Kidney (tissue), 14 donors: ENCODE results near the gene CCL5. TPM values are rescaled to one million over a fixed set of nuclear protein-coding genes. Genes with fewer than 3 reads are reported as not detected.

ENCODE experiments used
- DNase-seq, 5 donors: peaks; one replicate each; pipeline ENCODE4 v3.0.0-alpha.2; 2013 to 2020
- FAIRE-seq: peaks from 2 replicates; lab custom pipeline; 2012; peaks lifted over from hg19 to GRCh38; lab: Jason Lieb, UNC
- H3K27ac ChIP-seq, 2 donors: one replicate each; pipeline ENCODE4 v1.7.0; 2013; ENCODE audit warnings: low read depth in 2 of 2, low read length in 2 of 2, inconsistent platforms in 1 of 2
- H3K27me3 ChIP-seq: one replicate; pipeline ENCODE4 v1.7.1; 2013; ENCODE audit warnings: low read length, inconsistent platforms; ENCODE audit not compliant: control insufficient read depth, insufficient read depth
- H3K36me3 ChIP-seq, 3 donors: one replicate each; pipeline versions ENCODE4 v1.7.0 to v1.7.1; 2013; ENCODE audit warnings: low read length in 3 of 3, control low read depth in 1 of 3, inconsistent platforms in 1 of 3; ENCODE audit not compliant: insufficient read depth in 3 of 3, control insufficient read depth in 2 of 3
- H3K4me1 ChIP-seq, 3 donors: one replicate each; pipeline versions ENCODE4 v1.7.0 to v1.7.1; 2013; ENCODE audit warnings: low read length in 3 of 3, inconsistent platforms in 1 of 3, low read depth in 1 of 3; ENCODE audit not compliant: control insufficient read depth in 2 of 3, insufficient read depth in 2 of 3
- H3K4me3 ChIP-seq, 3 donors: one replicate each; pipeline versions ENCODE4 v1.7.0 to v1.8.1; 2013; ENCODE audit warnings: low read length in 3 of 3, control low read depth in 1 of 3, inconsistent platforms in 1 of 3
- H3K9ac ChIP-seq, 3 donors: one replicate each; pipeline versions ENCODE4 v1.7.0 to v1.7.1; 2013; ENCODE audit warnings: low read length in 3 of 3, control low read depth in 1 of 3, inconsistent platforms in 1 of 3
- H3K9me3 ChIP-seq, 3 donors: one replicate each; pipeline versions ENCODE4 v1.7.0 to v1.7.1; 2013; ENCODE audit warnings: low read length in 3 of 3, control low read depth in 1 of 3, inconsistent platforms in 1 of 3; ENCODE audit not compliant: control insufficient read depth in 2 of 3, insufficient read depth in 1 of 3
- intact Hi-C: fragments of 100-400 bp; cut with DNase I; formaldehyde crosslinking; loops from one replicate; pipeline ENCODE4 v1.11.1; 2022
- polyA plus RNA-seq: library from polyadenylated mRNA; stranded (reverse); fragments of 350-450 nt; fragmentation: Illumina TruSeq; extraction: RNeasy Lipid Tissue Mini Kit (QIAGEN cat#74804); gene quantifications from one replicate; pipeline ENCODE4 v1.2.3, GENCODE V29; 2014; ENCODE audit warnings: low read depth, low replicate concordance; ENCODE audit not compliant: insufficient read depth
- total RNA-seq: library from RNA; stranded (reverse); fragmentation: NEBNext Ultra II Directional; extraction: Animal tissue kit (Norgen Biotek cat#: 25700); gene quantifications from one replicate; pipeline ENCODE4 v1.2.1, GENCODE V29; 2021
- TF ChIP-seq, protein P1 (sequence below): IDR thresholded peaks from 3 replicates; pipeline ENCODE4 v1.5.1; 2012; ENCODE audit warnings: mild to moderate bottlenecking, moderate library complexity, borderline replicate concordance; ENCODE audit not compliant: insufficient read depth; ENCODE audit errors: extremely low read depth
- donor health status: control.
- donor health status: control.
- donor health status: control.
- donor health status: control.
- donor health status: control.
- donor health status: DM: yes; HTN: yes; CAD: no.
- donor health status: Normal renal cell carcinoma (clear cell type).

The CCL5 gene
- total and polyA plus RNA-seq, 2 donors from 2014 or later, result 4.2 to 10.3 TPM

DNA sequence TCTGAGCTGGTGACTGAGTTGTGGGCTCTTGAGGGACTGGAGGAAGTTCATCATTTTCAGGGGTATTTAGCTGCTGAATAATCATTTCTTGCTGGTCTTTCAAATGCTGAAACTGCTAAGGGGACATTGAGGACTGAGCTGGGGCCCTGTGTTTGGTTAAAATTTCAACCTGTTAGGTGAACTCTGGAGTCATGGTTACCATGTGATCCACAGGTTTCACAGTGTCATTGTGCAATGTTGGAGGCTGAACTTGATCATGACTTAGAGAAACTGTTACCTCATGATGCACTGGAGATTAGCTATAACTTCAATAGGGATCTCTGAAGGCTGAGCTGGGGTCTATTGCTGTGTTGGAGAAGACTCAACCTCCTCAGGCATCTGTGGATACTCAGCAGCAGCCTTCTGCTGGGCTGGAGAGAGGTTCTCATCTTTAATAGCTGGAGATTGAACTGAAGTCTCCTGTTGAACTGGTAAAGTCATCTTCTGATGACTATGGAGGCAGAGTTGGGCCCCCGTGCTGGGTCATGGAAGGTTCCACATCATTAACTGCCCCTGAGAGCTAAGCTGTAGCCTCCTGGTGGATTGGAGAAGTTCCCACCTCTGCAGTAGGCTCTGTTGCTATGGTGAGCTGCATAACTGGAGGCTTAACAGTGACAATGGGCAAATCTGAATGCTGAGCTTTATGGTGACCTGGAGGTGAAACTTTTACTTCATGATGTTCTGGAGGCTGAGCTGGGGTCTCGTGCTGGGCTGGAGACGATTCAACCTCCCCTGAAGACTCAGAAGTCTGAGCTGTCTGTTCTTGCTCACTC, 35.2 kb upstream of the CCL5 start:
- TF ChIP-seq, protein P1, sequence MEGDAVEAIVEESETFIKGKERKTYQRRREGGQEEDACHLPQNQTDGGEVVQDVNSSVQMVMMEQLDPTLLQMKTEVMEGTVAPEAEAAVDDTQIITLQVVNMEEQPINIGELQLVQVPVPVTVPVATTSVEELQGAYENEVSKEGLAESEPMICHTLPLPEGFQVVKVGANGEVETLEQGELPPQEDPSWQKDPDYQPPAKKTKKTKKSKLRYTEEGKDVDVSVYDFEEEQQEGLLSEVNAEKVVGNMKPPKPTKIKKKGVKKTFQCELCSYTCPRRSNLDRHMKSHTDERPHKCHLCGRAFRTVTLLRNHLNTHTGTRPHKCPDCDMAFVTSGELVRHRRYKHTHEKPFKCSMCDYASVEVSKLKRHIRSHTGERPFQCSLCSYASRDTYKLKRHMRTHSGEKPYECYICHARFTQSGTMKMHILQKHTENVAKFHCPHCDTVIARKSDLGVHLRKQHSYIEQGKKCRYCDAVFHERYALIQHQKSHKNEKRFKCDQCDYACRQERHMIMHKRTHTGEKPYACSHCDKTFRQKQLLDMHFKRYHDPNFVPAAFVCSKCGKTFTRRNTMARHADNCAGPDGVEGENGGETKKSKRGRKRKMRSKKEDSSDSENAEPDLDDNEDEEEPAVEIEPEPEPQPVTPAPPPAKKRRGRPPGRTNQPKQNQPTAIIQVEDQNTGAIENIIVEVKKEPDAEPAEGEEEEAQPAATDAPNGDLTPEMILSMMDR, result no peak
- intact Hi-C loops, result no loop called here

DNA sequence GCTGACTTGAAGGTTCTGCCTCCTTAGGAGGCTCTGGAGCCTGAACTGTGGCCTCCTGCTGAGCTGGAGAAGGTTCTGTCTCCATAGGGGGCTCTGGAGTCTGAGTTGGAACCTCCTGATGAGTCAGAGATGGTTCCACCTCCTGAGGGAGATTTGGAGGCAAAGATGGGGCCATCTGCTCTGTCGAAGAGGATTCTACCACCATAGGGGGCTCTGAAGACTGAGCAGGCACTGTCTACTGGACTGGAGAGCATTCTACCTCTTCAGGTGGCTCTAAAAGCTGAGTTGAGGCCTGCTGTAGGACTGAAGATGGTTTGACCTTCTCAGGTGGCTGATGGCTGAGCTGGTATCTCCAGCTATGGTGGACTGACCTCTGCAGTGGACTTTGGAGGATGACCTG, 34.2 kb upstream of the CCL5 start:
- Histone ChIP-seq H3K4me1 (peaks cover 0 to 2% (median 0%) of the 10 kb centered on the region in 3 donors), H3K36me3 (no peaks in the 10 kb centered on the region), H3K4me3 (no peak overlapping the region), H3K9ac (no peak overlapping the region), H3K27ac (no peak overlapping the region), H3K9me3 (no peaks in the 10 kb centered on the region), H3K27me3 (no peaks in the 10 kb centered on the region)
- TF ChIP-seq, protein P1, result no peak
- FAIRE-seq (no peak), DNase-seq (no peak)
- intact Hi-C loops, result no loop called here

More for the DNA sequence above, 35.2 kb upstream of the CCL5 start:
- Histone ChIP-seq H3K4me3 (no peak overlapping the region), H3K36me3 (no peaks in the 10 kb centered on the region), H3K27ac (no peak overlapping the region), H3K9me3 (no peaks in the 10 kb centered on the region), H3K9ac (no peak overlapping the region), H3K27me3 (no peaks in the 10 kb centered on the region), H3K4me1 (peaks cover 0 to 2% (median 0%) of the 10 kb centered on the region in 3 donors)
- DNase-seq (no peak), FAIRE-seq (no peak)

DNA sequence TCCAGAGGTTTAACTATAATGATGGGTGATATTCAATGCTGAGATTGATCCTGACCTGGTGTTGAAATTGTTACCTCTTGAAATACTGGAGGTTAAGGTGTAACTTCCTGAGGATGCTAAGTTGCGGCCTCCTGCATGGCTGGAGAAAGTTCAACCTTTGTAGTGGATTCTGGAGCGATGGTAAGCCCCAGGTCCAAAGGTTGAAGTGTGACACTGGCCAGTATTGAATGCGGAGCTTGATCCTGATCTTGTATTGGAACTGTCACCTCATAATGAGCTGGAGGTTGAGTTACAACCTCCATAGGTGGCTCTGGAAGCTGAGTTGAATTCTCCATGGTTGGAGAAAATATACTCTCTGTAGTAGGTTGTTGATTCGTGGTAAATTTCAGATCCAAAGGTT, 33.4 kb upstream of the CCL5 start:
- no peak overlapping the region for H3K9ac ChIP-seq
- no peaks in the 10 kb centered on the region for H3K27me3 ChIP-seq
- no peak for FAIRE-seq
- TF ChIP-seq, protein P1, result no peak
- peaks cover 0 to 2% (median 0%) of the 10 kb centered on the region in 3 donors for H3K4me1 ChIP-seq
- DNase-seq, result no peak
- H3K9me3 ChIP-seq, result no peaks in the 10 kb centered on the region
- intact Hi-C loops, result no loop called here
- H3K27ac ChIP-seq, result no peak overlapping the region
- H3K4me3 ChIP-seq, result no peak overlapping the region
- H3K36me3 ChIP-seq, result no peaks in the 10 kb centered on the region
